LNCaP clone FGC (cell line): ENCODE data around the gene UBASH3A.
A peak's percentile ranks its signal among the peaks of the same experiment; 100 is the strongest.

Experiments used
- DNase-seq: peaks from one replicate; pipeline ENCODE4 v3.0.0-alpha.2; 2011; ENCODE audit warnings: low read depth
- H3K4me3 ChIP-seq: 2 replicates; pipeline ENCODE4 v1.5.1; 2011; ENCODE audit warnings: mild to moderate bottlenecking, low read depth, low read length, control low read depth
- TF ChIP-seq, protein P1 (sequence below): IDR thresholded peaks from 2 replicates; pipeline ENCODE4 v1.5.1; 2012; ENCODE audit warnings: mild to moderate bottlenecking; ENCODE audit not compliant: control insufficient read depth, insufficient read depth; ENCODE audit errors: extremely low read depth

UBASH3A gene

DNA sequence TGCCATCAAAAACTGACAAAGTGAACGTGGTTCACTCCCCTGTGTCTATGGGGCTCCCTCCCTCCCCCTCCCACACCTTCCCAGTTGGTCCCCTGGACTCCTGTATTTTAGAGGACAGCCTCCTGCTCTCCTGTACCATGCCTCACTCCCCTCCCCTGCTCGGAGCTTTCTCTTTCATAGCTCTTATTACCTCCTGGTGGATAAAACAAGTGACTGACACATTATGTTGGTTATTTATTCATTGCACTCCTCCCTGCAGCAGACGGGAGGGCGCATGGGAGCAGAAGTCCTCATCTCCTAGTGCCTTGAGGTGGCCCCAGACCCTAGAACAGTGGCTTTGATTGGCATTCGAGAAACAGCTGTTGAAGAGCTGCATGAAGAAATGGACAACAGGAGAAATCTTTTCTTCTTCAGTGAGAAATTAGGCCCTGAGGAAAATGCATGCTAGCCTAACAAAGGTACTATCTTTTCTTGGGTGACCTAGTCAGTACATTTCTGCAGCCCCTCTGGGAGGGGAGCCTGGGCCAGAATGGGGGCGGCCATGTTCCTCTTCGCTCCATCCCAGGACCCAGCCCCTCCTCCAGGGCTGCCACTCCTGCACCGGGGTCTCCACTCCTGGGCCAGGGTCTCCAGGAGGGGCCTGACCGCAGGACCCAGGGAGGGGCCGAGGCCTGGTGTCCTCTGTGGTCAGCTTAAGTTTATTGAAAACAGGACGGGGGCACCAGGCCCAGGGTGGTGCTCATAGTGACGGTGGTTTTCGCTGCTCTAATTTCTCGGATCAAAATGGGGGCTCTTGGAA lies 36.1 kb upstream of the UBASH3A start:
- no peak for DNase-seq
- TF ChIP-seq, protein P1, sequence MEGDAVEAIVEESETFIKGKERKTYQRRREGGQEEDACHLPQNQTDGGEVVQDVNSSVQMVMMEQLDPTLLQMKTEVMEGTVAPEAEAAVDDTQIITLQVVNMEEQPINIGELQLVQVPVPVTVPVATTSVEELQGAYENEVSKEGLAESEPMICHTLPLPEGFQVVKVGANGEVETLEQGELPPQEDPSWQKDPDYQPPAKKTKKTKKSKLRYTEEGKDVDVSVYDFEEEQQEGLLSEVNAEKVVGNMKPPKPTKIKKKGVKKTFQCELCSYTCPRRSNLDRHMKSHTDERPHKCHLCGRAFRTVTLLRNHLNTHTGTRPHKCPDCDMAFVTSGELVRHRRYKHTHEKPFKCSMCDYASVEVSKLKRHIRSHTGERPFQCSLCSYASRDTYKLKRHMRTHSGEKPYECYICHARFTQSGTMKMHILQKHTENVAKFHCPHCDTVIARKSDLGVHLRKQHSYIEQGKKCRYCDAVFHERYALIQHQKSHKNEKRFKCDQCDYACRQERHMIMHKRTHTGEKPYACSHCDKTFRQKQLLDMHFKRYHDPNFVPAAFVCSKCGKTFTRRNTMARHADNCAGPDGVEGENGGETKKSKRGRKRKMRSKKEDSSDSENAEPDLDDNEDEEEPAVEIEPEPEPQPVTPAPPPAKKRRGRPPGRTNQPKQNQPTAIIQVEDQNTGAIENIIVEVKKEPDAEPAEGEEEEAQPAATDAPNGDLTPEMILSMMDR = 0 out of 2 replicates have a peak, but pooled peaks have one; percentile 16
- no peak overlapping the region for H3K4me3 ChIP-seq

DNA sequence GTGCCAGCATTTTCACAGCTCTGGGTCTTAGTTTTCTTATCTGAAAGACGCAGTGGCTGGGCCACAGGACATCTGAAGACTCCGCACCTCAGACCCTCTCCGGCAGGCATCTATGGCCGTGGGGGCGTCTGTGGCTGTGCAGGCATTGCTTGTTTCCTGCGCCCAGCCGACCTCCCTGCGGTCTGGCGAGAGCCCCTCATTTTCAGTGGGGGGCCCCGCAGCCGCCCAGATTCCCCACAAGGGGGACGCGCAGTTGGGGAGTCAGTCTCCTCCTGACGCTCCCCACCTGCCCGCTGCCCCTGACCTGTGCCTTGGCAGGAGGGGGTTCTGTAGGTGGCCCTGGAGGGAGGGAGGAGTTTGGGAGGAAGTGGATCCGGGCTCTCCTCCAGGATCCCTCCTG lies 33.9 kb upstream of the UBASH3A start:
- no peak overlapping the region for H3K4me3 ChIP-seq

DNA sequence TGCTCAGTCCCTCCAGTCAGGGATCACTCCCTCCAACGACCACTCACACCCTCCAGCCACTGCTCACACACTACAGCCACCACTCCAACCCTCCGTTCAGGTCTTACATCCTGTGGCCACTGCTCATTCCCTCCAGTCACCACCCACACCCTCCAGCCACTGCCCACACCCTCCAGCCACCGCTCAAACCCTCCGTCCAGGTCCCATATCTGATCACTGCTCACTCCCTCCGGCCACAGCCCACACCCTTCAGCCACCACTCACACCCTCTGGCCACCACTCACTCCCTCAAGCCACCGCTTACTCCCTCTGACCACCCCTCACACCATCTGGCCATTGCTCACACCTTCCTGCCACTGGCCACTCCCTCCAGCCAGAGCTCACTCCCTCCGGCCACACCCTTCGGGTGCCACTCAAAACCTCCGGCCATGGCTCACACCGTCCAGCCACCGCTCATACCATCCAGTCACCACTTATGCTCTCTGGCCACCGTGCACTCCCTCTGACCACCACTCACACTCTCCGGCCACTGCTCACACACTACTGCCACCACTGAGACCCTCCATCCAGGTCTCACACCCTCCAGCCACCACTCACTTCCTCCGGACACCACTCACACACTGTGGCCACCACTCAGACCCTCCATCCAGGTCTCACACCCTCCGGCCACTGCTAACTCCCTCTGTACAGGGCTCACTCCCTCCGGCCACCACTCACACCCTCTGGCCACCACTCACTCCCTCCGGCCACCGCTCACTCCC lies 32.6 kb upstream of the UBASH3A start:
- H3K4me3 ChIP-seq = no peak overlapping the region
- DNase-seq = no peak
- TF ChIP-seq, protein P1 = no peak

More for the DNA sequence above, 33.9 kb upstream of the UBASH3A start:
- TF ChIP-seq, protein P1 = no peak
- no peak for DNase-seq

DNA sequence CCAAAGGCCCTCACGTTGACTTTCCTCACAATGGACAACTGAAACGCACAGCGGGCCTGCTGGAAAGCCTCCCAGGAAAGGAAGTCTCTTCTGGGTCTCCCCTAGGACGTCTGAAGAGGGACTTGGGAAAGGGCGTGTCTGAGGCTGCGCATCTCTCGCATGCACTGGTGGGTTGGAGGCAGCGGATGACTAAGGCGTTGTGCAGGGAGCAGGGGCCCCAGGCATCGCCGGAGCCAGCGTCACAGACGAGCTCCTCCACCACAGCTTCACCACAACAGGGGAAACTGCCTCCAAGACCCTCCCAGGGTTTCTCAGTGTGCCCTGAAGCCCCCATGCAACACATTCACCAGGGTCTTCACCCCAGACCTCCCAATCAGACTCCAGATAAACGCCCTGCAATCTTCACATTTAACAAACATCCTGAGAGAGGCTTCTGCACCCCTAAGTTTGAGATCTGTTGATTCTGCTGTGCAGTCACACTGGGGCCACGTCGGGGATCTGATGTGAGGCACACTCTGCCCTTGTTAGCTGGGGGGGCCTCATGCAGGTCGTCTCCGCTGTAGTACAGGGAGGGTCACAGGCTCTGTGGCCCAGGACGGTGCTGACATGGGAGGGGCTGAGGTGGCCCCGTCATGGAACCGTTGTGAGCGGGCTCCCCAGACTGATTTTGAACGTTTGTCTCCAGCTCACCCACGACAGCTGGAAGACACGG lies 30.4 kb upstream of the UBASH3A start:
- TF ChIP-seq, protein P1 = no peak
- no peak for DNase-seq
- H3K4me3 ChIP-seq = no peak overlapping the region

DNA sequence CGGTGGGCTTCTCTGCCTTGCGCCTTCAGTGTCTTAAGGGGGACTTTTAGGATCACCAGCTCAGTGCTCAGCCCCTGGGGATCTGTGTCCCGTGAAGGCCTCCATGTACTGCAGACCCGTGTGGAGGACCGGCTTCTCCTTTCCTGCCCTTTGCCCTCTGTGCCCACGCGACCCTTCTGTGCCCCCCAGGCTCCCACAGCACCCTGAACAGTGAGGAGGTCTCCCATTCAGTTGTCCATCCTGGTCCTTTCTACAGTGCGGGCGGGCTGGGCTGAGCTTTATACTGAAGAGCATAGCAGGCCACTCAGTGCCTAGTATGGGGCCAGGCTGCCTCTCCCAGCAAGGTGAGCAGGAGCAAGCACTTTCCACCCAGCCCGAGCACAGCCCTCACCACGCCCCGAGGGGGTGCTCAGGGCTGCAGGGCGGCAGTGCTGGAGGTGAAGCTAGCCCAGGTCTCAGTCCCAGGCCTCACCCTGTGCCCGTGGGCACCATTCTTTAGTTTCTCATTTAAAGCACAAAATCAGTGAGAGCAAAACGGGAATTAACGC lies 29.7 kb upstream of the UBASH3A start:
- no peak for DNase-seq
- H3K4me3 ChIP-seq = no peak overlapping the region

DNA sequence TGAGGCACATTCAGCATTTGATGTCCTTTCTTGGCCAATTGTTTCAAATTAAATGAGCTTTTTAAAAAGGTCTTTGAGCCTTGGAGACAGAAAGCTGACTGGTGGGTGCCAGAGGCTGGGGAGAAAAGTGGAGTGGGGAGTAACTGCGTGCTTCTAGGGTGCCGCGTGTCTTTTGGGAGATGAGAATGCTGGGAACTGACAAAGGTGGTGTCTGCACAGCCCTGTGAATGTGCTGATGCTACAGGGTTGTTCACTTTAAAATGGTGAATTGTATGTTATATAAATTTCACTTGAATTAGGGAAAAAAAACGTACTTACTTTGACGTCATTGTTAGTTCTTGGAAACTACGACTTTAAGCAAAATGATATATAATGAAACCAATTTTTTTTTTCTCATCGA lies 29.2 kb upstream of the UBASH3A start:
- no peak for DNase-seq
- TF ChIP-seq, protein P1 = no peak
- no peak overlapping the region for H3K4me3 ChIP-seq

More for the DNA sequence above, 29.7 kb upstream of the UBASH3A start:
- TF ChIP-seq, protein P1 = no peak
